OCI-LY1 (cell line): ENCODE data around the gene HOXD9.
A peak's percentile ranks its signal among the peaks of the same experiment; 100 is the strongest.

ENCODE experiments used
- H2AFZ ChIP-seq: fragments of 200-600 bp; sonication (generic), shearing (Covaris generic); 2 replicates; pipeline ENCODE4 v1.6.0; 2014; ENCODE audit warnings: antibody characterized with exemption, mild to moderate bottlenecking, low read length
- H3F3A ChIP-seq: fragments of 200-600 bp; sonication (generic), shearing (Covaris generic); 2 replicates; pipeline ENCODE4 v1.6.0; 2014; ENCODE audit warnings: mild to moderate bottlenecking, antibody characterized with exemption, low read length, moderate library complexity; ENCODE audit not compliant: insufficient read depth
- H3K27ac ChIP-seq: fragments of 200-600 bp; sonication (generic); 2 replicates; pipeline ENCODE4 v1.5.1; 2014; ENCODE audit warnings: low read length, mixed run types, mild to moderate bottlenecking, low read depth; ENCODE audit not compliant: poor library complexity, severe bottlenecking
- H3K27me3 ChIP-seq: fragments of 200-600 bp; sonication (generic); 2 replicates; pipeline ENCODE4 v1.6.0; 2014; ENCODE audit warnings: antibody characterized with exemption, mild to moderate bottlenecking, low read length, moderate library complexity; ENCODE audit not compliant: insufficient read depth
- H3K36me3 ChIP-seq: fragments of 200-600 bp; sonication (generic); 2 replicates; pipeline ENCODE4 v1.6.1; 2014; ENCODE audit warnings: mild to moderate bottlenecking, antibody characterized with exemption, low read length, moderate library complexity, mixed read lengths; ENCODE audit not compliant: insufficient read depth
- H3K4me1 ChIP-seq: fragments of 200-600 bp; sonication (generic); 2 replicates; pipeline ENCODE4 v1.5.1; 2014; ENCODE audit warnings: mild to moderate bottlenecking, low read length, moderate library complexity; ENCODE audit not compliant: insufficient read depth, severe bottlenecking
- H3K4me2 ChIP-seq: fragments of 200-600 bp; sonication (generic), shearing (Covaris generic); 2 replicates; pipeline ENCODE4 v1.6.1; 2014; ENCODE audit warnings: low read length
- H3K4me3 ChIP-seq: fragments of 200-600 bp; sonication (generic); 2 replicates; pipeline ENCODE4 v1.5.1; 2014; ENCODE audit warnings: low read length, low read depth, mild to moderate bottlenecking, mixed read lengths; ENCODE audit not compliant: poor library complexity, severe bottlenecking
- H3K79me2 ChIP-seq: fragments of 200-600 bp; shearing (Covaris generic); 2 replicates; pipeline ENCODE4 v1.6.1; 2016; ENCODE audit warnings: mixed run types, low read length, mixed read lengths; ENCODE audit not compliant: insufficient read depth
- H3K9ac ChIP-seq: fragments of 200-600 bp; sonication (generic), shearing (Covaris generic); 2 replicates; pipeline ENCODE4 v1.6.1; 2014; ENCODE audit warnings: mild to moderate bottlenecking, low read length, mixed read lengths
- H3K9me2 ChIP-seq: fragments of 200-600 bp; sonication (generic), shearing (Covaris generic); 2 replicates; pipeline ENCODE4 v1.6.1; 2014; ENCODE audit warnings: low read depth, mild to moderate bottlenecking, low read length, mixed read lengths
- H3K9me3 ChIP-seq: fragments of 200-600 bp; shearing (Covaris generic); 2 replicates; pipeline ENCODE4 v1.6.1; 2014; ENCODE audit warnings: low read length, mixed read lengths
- H4K20me1 ChIP-seq: fragments of 200-600 bp; sonication (generic), shearing (Covaris generic); 2 replicates; pipeline ENCODE4 v1.6.0; 2016; ENCODE audit warnings: mild to moderate bottlenecking, low read length; ENCODE audit not compliant: insufficient read depth
- EZH2 ChIP-seq: fragments of 200-600 bp; sonication (generic), shearing (Covaris generic); IDR thresholded peaks from 2 replicates; pipeline ENCODE4 v1.8.0; 2017; ENCODE audit warnings: borderline replicate concordance, mixed run types, mild to moderate bottlenecking, antibody characterized with exemption, low read length, moderate library complexity, mixed read lengths
- TF ChIP-seq, protein P1 (sequence below): fragments of 200-600 bp; sonication (generic), shearing (Covaris generic); IDR thresholded peaks from 2 replicates; pipeline ENCODE4 v1.5.1; 2017; ENCODE audit warnings: mild to moderate bottlenecking, antibody characterized with exemption, low read length, moderate library complexity, mixed read lengths

The HOXD9 gene

DNA sequence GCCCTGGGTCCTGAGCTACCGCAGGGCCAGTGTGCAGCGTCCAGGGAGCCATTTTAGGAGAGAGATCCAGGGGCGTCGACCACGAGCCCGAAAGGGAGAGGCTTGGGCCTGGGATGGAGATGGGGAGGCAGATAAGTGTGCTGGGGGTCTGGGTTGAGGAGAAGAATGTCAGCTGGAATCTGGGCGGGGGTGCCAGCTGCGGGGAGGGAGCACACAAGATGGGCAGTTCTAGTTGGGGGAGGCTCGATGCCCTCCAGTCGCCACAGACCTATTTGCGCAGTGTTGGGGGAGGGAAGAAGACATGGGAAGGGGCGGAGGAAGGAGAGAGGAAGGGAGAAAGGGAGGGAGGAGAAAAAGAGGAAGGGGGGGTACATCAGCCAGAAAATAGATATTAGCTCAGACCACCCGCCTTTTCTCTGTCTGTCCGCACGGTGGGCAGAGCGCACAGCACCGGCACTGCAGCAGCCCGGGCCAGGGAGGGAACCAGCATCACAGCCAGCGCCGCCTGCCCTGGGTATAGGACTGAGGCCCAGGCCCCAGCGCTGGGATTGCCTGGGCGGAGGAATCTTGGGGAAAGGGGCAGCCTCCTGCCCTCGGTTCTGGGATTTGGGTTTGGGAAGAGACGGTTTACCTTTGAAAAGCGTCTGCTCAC lies 17.3 kb upstream of the HOXD9 start:
- Histone ChIP-seq H2AFZ (no peak overlapping the region), H3K9ac (no peak overlapping the region), H3K9me3 (no peaks in the 10 kb centered on the region), H3K4me1 (peaks cover 5% of the 10 kb centered on the region), H3K9me2 (no peaks in the 10 kb centered on the region), H3K36me3 (no peaks in the 10 kb centered on the region), H3F3A (no peaks in the 10 kb centered on the region), H3K4me3 (no peak overlapping the region), H3K79me2 (no peaks in the 10 kb centered on the region), H3K27me3 (no peaks in the 10 kb centered on the region), H3K27ac (no peak overlapping the region), H4K20me1 (no peaks in the 10 kb centered on the region), H3K4me2 (no peak overlapping the region)
- TF ChIP-seq EZH2 = no peak

DNA sequence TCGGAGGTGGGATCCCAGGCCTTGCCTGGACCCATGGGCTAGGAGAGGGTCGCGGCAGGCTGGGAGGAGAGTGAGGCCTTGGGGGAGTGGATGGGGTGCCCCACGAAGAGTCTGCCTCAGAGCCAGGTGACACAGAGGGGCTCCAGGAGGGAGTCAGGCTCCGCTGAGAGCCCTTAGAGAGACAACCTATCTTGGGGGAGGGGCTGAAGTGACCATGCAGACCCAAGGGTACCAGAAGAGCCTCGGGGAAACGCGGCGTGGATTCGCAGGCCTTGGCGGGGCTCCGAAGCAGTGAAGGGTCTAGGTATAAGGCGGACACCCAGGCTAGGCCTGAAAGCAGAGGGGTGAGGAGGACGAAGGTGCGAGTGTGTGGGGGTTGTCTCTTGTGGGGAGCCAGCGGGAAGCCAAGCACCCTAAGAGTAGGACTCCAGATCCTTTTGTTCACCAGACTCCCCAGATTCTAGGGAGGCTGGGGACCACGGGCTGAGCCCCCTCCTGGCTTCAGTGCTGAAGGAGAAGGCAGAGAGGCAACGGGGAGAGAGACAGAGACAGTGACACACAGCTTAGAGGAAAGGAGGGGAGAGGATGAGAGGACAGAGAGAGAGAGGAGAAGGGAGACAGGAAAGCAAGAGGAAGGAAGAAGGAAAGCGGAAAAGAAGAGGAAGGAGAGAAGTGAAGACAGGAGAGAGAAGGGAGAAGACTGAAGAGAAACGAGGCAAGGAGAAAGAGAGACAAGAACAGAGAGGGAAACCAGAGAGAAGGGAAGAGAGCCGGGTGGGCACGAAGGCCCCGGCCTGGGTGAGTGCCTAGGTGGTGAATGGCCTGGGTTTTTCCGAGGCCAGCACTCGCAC lies 16.6 kb upstream of the HOXD9 start:
- H4K20me1 ChIP-seq = no peaks in the 10 kb centered on the region
- H2AFZ ChIP-seq = no peak overlapping the region
- peak overlapping the region; percentile 13 for H3K4me3 ChIP-seq
- H3K9me3 ChIP-seq = no peaks in the 10 kb centered on the region
- peak overlapping the region; percentile 34; the same call in 1 of the 2 replicates for H3K4me2 ChIP-seq
- TF ChIP-seq, protein P1, sequence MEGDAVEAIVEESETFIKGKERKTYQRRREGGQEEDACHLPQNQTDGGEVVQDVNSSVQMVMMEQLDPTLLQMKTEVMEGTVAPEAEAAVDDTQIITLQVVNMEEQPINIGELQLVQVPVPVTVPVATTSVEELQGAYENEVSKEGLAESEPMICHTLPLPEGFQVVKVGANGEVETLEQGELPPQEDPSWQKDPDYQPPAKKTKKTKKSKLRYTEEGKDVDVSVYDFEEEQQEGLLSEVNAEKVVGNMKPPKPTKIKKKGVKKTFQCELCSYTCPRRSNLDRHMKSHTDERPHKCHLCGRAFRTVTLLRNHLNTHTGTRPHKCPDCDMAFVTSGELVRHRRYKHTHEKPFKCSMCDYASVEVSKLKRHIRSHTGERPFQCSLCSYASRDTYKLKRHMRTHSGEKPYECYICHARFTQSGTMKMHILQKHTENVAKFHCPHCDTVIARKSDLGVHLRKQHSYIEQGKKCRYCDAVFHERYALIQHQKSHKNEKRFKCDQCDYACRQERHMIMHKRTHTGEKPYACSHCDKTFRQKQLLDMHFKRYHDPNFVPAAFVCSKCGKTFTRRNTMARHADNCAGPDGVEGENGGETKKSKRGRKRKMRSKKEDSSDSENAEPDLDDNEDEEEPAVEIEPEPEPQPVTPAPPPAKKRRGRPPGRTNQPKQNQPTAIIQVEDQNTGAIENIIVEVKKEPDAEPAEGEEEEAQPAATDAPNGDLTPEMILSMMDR = no peak
- no peak for TF ChIP-seq EZH2
- no peaks in the 10 kb centered on the region for H3K79me2 ChIP-seq
- H3K9me2 ChIP-seq = no peaks in the 10 kb centered on the region
- peaks cover 5% of the 10 kb centered on the region for H3K4me1 ChIP-seq
- H3F3A ChIP-seq = no peaks in the 10 kb centered on the region
- no peak overlapping the region for H3K27ac ChIP-seq
- H3K9ac ChIP-seq = no peak overlapping the region
- no peaks in the 10 kb centered on the region for H3K36me3 ChIP-seq
- no peaks in the 10 kb centered on the region for H3K27me3 ChIP-seq

DNA sequence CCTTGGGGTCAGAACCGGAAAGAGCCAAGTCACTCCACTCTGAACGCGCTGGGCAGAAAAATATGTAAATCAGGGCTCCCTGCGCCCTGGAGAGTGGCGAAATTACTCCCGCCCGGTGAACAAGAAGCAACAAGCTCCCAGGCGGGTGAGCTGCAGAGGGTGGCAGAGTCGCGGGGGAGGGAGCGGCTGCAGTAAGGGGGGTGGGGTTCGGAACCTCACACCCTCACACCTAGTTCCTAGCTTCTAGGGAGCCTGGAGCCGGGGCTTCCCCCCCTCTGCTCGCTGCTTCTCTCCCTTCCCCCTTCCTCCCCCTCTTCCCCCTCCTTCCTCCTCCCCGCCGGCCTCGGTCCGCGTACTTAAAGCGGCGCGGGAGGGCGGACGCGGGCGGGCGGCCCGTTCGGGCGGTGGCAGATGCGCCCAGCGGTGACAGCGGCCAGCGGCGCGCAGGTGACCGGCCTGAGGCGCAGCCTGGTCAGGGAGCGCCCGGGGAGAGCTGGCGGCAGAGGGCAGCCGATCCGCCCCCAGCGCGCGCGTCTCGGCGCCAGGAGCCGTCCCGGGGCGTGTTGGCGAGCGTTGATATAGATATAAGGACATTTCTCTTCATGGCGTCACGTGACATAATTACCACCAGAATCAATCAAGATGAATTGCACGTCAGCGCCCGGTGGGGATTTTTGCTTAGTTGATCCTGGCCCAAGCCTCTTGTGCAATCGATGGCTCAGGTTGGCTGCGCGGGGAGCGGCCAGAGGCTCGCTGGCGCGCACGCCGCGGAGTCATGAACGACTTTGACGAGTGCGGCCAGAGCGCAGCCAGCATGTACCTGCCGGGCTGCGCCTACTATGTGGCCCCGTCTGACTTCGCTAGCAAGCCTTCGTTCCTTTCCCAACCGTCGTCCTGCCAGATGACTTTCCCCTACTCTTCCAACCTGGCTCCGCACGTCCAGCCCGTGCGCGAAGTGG lies 15.7 kb upstream of the HOXD9 start, which contains the start of gene HOXD11:
Gene HOXD11, plus strand, starts transcription at position 700 of the 959 bp plus-strand sequence. Its CDS starts 76 bp downstream, at position 776.
- Histone ChIP-seq H3K9me2 (no peaks in the 10 kb centered on the region), H3K4me2 (peak within 1 kb of the TSS; percentile 34; the same call in 1 of the 2 replicates), H3K27me3 (no peaks in the 10 kb centered on the region), H3K27ac (no peak within 1 kb of the TSS), H2AFZ (no peak within 1 kb of the TSS), H3K9ac (no peak within 1 kb of the TSS), H3K79me2 (no peaks in the 10 kb centered on the region), H3K4me3 (peak within 1 kb of the TSS; percentile 13), H3K4me1 (peaks cover 5% of the 10 kb centered on the region), H3F3A (no peaks in the 10 kb centered on the region), H3K9me3 (no peaks in the 10 kb centered on the region), H4K20me1 (no peaks in the 10 kb centered on the region), H3K36me3 (no peaks in the 10 kb centered on the region)
- TF ChIP-seq EZH2 = no peak
- TF ChIP-seq, protein P1 = no peak
